ENCODE data around the gene SLC38A4. TPM values are rescaled to one million over a fixed set of nuclear protein-coding genes. Genes with fewer than 3 reads are reported as not detected.

Gene SLC38A4
- polyA plus RNA-seq, 3 donors, result 18.2 to 29.6 (median 27.2) TPM

DNA sequence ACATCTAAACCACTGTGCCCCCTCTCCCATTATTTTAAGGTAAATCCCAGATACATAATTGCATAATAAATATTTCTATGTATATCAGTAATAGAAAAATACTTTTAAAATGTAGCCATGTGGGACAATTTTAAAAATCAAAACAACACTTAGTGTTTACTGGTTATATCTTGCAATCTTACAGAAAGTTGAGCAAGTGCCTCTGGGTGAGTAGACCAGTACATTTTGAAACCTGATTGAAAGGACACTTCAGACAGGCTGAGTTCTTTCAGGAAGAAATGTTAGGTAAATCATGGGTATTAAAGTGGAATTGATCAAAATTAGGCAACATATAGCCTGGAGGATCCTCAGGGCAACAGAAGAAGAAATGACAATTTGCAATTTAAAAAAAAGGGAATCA, 7.2 kb downstream of the SLC38A4 start:
- DNase-seq (ENCODE audit: low read depth in 3 of 3, low spot score in 2 of 3), result no peak

- DNase-seq (ENCODE audit: low read depth in 3 of 3, low spot score in 2 of 3), result no peak
These were observed 10.0 kb downstream of the SLC38A4 start for GRCh38 chr12:46815809-46816208.

GRCh38 chr12:46814143-46814542, 11.7 kb downstream of the SLC38A4 start:
- no peak for DNase-seq (ENCODE audit: low read depth in 3 of 3, low spot score in 2 of 3)

DNA sequence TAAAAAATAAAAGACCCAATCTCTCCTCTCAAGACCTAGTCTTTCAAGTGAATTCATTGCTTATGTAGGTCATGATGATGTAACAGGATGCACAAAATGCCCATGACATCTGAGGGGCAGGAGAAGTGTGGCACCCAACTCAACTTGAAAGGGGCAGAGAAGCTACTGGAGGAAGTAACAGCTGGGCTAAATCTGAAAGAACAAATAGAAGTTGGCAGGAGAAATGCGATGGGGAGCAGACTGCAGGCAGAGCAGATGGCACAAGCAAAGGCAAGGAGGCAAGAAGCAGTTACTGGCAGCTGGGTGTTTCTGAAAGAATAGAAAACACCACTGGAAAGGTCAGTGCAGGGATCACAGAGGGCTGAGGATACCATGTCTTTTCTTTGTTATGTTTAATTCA, 14.6 kb downstream of the SLC38A4 start:
- DNase-seq (ENCODE audit: low read depth in 3 of 3, low spot score in 2 of 3), result no peak

DNA sequence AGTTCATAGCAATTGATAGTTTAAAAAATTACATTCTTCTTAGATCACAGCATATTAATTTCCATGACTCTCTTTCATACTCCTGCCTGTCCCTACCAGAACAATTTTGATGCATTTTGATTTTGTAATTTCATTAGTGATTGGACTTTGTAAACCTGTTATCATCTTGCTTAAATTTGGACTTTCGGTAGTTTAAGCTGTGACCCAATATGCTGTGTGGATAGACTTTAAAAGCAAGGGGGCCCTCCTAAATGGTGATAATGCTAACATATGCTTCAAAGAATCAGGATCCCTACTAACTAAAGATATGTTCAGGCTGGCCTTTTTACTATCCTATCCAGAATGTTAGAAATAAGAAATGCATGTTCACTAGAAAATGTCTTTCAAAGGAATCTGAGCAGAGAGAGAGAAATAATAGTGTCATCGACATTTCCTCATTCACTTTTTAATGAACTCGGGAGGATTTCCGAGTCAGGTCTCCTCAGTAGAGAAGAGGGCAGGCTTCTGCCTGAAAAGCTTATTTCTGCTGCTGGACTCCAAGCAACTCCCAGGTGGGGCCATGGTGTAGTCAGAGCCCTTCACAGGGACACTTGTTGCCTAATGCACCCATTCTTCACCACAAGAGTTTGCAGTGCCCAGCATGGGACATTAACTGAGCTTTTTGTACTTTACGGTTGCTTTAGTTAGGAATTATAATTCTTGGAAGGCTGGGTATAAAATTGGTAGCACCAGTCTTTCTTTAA, 16.7 kb downstream of the SLC38A4 start:
- DNase-seq (ENCODE audit: low read depth in 3 of 3, low spot score in 2 of 3), result no peak

- DNase-seq (ENCODE audit: low read depth in 3 of 3, low spot score in 2 of 3), result no peak
These were observed 17.5 kb downstream of the SLC38A4 start for GRCh38 chr12:46808317-46808716.

- no peak for DNase-seq (ENCODE audit: low read depth in 3 of 3, low spot score in 2 of 3)
These were observed 21.7 kb downstream of the SLC38A4 start for GRCh38 chr12:46804054-46804453.

DNA sequence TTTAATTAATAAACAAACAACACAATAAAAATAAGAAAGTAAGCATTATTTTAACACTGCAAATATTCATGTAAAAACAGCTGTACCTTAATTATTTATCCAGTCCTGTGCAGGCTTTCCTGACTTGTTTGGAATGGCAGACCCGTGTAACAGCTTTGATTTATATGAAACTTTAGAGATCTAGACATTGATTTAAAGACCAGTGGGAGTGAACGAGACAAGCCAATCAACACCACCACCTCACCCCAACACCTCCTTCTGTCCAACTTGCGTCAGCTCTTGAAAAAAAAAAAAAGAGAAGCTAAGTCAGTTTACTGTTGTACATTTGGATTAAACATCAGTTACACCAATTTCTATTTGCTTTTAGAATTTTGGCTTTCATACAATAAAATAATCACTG, 22.3 kb downstream of the SLC38A4 start:
- DNase-seq (ENCODE audit: low read depth in 3 of 3, low spot score in 2 of 3), result no peak

DNA sequence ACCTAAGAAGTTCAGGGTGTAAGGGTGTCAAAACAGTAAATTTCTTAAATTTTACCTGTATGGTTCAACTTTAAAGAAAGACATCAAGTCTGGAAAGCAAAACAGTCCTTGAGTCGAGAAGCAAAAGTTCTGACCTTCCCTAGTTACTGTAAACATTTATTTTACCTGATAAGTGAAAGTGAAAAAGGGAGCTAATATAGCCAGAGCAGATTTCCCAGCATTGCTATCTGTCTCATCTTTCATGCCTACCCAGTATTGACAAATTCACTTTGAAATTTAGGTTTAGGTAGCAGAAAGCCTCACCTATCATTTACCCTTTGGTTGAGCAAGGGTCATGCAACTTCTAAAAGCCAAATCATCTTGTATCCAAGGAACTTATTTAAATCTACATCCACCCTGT, 24.5 kb downstream of the SLC38A4 start:
- DNase-seq (ENCODE audit: low read depth in 3 of 3, low spot score in 2 of 3), result no peak

GRCh38 chr12:46800160-46800559, 25.6 kb downstream of the SLC38A4 start:
- no peak for DNase-seq (ENCODE audit: low read depth in 3 of 3, low spot score in 2 of 3)

DNA sequence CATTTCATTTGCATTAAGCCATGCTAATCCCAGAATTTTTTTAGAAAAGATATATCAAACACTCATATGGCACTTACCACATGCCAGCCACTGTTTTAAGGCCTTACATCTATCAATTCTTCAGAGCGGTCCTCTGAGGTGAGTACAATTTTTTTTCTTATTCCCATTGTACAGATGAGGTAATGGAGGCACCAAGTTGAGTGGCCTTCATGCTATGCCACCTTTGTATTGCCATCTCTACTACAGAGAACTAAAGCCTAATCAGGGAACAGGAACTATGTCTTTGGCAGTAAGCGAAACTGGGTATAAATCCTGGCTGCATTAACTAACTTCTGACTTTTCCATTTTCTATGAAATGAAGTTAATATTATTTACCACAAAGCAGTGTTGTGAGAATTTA, 27.1 kb downstream of the SLC38A4 start:
- no peak for DNase-seq (ENCODE audit: low read depth in 3 of 3, low spot score in 2 of 3)

DNA sequence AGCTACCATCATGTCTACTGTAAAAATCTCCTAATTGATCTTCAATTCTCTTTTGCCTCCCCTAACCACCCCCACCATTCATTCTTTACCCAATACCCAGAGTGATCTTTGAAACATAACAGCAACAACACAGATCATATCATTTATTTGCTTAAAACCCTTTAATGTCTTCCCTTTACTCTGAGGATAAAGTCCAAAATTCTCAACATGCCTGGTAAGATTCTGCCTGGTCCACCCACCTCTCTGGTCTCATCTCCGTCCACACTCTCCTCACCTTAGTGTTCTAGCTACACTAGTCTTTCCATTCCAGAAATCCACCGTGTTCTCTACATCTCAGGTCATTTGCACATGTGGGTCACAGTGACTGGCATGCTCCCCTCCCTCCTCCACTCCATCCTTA, 27.7 kb downstream of the SLC38A4 start:
- no peak for DNase-seq (ENCODE audit: low read depth in 3 of 3, low spot score in 2 of 3)

DNA sequence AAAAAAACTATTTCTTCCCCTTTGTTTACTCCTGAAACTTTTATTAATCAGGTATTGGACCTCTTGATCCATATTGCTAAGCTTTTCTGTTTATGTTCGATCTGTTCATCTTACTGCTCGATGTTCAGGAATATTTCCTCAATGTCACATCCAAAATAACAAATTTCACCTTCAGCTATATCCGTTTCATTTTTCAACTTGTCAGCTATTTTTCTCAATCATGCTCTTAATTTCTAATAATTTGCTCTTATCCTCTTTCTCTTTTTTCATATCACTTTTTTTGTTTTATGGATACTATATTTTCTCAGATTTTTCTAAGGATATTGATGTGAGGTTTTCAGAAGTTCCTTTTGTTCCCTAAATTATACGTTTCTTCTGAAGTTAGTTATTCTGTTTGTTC, 29.8 kb downstream of the SLC38A4 start:
- DNase-seq (ENCODE audit: low read depth in 3 of 3, low spot score in 2 of 3), result no peak

GRCh38 chr12:46794593-46795190, 31.1 kb downstream of the SLC38A4 start:
- DNase-seq (ENCODE audit: low read depth in 3 of 3, low spot score in 2 of 3), result no peak

DNA sequence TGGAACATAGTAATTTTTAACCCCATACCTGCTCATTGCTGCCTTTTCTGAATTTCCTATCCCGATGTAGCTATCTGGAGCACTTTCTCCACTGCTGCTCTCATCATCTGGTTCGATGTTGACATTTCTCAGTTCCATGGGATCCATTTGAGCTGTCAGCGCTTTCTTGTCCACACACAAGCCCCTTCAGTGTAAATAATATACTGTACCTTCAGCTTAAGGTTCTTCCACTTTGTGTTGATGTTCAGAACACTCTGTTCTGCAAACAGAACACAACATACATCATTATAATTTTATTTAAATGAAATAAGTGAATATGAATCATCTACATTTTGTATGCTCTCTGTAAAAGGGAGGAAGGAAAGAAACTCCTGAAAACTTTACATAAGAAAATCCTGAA, 32.9 kb downstream of the SLC38A4 start:
- no peak for DNase-seq (ENCODE audit: low read depth in 3 of 3, low spot score in 2 of 3)

DNA sequence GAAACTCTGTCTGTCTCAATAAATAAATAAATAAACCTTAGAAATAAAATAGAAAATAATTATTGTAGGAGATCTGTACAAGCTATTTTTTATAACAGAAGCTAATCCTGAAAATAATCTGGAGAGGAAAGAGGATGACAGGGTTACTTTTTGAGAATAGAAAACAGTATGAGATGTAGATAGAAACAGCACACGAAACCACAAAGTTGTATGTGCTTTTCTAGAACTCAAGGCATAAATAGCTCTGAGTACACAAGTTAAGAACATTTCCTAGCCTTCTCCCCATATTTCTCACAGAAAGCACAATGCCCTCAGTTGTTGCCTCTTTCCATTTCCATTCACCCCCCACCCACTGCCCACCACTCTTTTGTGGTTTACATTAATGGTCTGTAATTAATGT, 35.7 kb downstream of the SLC38A4 start:
- no peak for DNase-seq (ENCODE audit: low read depth in 3 of 3, low spot score in 2 of 3)

GRCh38 chr12:46788072-46788887, 37.5 kb downstream of the SLC38A4 start:
- DNase-seq (ENCODE audit: low read depth in 3 of 3, low spot score in 2 of 3), result no peak

GRCh38 chr12:46787496-46788055, 38.2 kb downstream of the SLC38A4 start:
- no peak for DNase-seq (ENCODE audit: low read depth in 3 of 3, low spot score in 2 of 3)

DNA sequence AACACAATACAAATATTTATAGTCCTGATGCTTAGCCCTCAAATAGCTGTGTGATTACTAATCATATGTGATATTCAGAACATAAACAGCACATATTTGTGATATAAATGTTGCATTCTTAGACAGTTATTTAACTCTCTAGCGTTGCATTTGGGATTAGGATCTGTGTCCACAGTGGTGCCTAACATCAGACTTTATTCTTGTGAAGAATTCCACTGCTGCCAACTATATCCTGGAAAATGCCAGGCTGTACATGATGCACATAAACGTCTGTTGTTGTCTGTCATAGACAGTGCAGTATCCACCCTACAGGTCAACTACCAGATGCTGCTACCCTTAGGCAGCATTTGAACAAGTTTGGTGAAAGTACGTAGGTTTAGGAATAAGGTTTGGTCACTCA, 39.0 kb downstream of the SLC38A4 start:
- DNase-seq (ENCODE audit: low read depth in 3 of 3, low spot score in 2 of 3), result no peak

DNA sequence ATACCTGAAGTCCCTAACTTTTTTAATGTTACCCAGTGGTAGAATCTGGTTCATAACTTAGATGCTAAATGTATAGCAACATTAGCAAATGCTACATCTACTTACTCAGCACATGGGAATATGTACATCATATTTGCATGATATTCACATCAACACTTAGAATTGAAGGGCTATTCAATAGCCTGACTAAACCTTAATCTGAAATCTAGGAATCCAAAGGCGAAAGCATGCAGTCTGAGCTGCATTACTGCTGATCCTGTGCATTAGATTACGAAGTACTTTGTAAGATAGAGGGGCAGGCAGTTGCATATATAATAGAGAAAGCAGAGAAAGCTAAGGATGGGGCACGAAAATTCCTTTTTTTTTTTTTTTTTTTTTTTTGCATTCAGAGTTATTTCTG, 40.4 kb downstream of the SLC38A4 start:
- no peak for DNase-seq (ENCODE audit: low read depth in 3 of 3, low spot score in 2 of 3)

DNA sequence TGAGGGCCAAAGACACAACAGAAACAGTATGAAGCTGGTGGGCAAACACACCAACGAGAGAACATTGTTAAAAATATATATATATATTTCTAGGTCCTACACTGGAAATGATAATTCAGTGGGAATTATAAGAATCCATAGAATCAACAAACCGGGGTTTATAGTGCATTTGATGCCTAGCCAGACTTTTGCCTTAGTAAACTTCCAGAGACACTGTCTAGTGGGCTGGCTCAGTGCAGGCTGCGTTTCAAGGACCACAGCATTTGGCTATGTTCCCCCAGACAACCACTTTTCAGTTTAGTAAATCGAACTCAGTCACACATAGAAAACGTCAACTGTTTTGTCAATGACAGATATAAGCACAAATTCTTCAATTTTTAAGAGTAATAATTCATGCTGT, 41.9 kb downstream of the SLC38A4 start:
- DNase-seq (ENCODE audit: low read depth in 3 of 3, low spot score in 2 of 3), result no peak

DNA sequence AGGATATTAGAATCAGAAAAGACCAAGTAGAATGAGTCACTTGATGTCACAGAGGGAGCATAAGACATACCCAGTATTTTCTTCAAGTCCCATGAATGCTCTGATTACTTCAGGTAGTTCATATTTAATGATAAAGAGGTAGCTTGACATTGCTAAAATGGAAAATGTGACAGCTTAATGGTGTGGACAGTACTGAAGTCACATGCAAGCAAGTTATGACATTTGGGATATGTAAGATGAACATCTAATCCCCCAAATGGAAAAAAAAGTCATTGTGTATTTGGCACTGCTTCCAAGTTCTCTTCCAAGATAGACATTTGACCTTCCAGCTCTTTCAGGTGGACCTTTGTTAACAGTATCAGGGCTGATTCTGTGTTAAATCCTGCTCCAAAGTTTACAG, 45.9 kb downstream of the SLC38A4 start:
- DNase-seq (ENCODE audit: low read depth in 3 of 3, low spot score in 2 of 3), result no peak
